ENCODE measurements around the gene KCNC1.

DNA sequence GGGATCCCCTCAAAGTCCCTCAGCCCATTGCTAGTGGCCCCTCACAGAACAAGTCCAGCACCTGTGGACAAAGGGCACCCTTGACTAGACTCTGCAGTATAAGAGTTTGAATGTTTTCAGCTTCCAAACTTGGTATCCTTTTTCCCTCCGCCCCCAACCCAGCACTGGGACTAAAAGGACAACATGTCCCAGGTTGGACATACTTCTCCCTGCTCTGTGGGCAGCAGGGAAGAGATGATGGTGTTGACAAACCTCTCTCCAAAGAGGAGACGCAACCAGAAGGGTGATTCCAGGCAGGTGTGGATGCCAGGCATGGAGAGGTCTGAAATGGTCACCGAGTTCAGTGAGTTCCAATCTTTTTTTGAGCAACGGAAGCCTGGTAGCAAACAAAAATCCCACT is 19.7 kb upstream of the KCNC1 start:
- TF ChIP-seq POLR2A (IDR thresholded peaks at IDR 0.05; ENCODE audit: low read length) (no peak), GATA1 (IDR thresholded peaks at IDR 0.05; ENCODE audit: low read depth, low read length) (no peak)

All from erythroblast (primary cell).